HG03457 (cell line): ENCODE measurements around the gene ATG2A.

Experiments used
- ATAC-seq: cut with Tn5 transposase; IDR thresholded peaks from one replicate; pipeline ENCODE4 v1.9.1; 2021; ENCODE audit warnings: moderate number of reproducible peaks; ENCODE audit not compliant: unreplicated experiment

The ATG2A gene

GRCh38 chr11:64872790-64873488 lies 44.1 kb downstream of the ATG2A start:
- no peak for ATAC-seq

DNA sequence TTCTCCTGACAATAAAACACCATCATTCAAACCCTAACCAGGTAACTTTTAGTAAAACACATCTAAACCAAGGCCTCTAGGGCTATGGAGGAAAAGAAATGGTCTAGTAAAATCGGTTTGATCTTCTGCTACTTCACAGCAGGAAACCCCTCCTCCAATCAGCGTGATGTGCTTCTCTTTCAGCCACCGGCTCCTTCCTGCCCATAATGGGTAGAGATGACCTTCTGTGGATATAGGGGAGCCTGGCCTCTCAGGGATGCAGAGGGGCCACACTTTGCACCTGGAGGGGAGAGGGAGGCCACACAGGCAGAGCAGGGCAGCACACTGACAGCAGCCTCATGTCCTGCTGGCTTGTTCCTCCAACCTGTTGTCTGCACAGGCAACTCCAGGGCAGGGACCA lies 45.5 kb downstream of the ATG2A start:
- ATAC-seq, result no peak

GRCh38 chr11:64870893-64871466 lies 46.0 kb downstream of the ATG2A start:
- no peak for ATAC-seq

- no peak for ATAC-seq
Observed at GRCh38 chr11:64870176-64870892, 46.7 kb downstream of the ATG2A start.

DNA sequence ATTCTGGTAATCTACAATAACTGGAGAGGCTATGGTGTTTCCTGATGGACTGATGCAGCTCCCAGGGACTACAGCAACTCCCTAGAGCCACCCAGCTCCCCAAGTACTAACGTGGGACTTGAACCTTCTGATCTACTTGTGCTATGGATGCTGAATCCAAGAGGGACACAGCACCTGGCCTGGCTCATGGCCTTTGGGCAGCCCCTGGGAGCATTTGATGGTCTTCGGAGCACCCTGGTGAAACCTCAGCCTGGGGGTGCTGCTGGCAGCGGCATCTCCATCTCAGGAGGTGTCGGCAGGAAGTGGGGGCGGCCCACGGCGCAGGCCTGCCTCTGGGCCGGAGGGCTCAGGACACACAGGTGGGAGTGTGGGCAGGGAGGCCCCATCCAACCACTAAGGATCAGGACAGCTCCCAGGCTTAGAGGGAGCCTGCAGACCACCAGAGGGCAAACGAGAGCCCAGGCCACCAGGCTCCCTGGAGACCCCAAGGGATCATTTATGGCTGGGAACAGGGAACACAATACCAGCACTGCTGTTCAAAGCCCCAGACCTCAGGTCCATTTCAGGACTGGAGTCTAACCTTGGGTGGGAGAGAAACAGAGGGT lies 47.3 kb downstream of the ATG2A start:
- ATAC-seq, result no peak

DNA sequence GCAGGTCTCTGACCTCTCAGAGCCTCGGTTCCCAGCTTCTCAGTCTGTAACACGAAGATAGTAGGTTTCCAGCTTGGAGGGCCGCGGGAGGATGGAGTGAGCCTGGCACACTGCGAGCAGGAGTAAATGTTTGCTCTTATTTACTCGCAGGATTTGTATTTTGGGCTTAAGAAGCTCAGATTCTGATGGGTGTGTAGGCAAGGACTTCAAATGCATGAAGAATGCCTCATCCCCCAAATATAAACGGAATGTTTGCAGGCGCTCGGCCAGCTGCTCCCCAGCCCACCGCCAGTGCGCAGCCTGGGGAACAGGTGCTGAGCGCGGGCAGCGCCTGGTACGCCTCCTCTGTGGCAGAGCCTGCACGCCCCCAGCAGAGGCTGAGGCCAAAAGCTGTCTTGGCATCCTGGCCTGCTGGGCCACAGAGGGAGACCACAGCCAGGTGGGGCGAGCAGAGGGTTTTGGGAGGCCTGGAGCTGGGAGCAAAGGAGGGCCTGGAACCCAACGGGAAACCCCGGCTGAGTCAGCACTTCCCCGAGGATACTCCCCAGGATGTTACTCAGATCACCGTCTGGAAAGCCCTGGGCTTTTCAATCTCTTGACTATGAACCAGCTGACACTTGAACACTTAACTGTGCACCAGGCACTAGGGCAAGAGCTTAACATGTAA lies 48.0 kb downstream of the ATG2A start:
- no peak for ATAC-seq

DNA sequence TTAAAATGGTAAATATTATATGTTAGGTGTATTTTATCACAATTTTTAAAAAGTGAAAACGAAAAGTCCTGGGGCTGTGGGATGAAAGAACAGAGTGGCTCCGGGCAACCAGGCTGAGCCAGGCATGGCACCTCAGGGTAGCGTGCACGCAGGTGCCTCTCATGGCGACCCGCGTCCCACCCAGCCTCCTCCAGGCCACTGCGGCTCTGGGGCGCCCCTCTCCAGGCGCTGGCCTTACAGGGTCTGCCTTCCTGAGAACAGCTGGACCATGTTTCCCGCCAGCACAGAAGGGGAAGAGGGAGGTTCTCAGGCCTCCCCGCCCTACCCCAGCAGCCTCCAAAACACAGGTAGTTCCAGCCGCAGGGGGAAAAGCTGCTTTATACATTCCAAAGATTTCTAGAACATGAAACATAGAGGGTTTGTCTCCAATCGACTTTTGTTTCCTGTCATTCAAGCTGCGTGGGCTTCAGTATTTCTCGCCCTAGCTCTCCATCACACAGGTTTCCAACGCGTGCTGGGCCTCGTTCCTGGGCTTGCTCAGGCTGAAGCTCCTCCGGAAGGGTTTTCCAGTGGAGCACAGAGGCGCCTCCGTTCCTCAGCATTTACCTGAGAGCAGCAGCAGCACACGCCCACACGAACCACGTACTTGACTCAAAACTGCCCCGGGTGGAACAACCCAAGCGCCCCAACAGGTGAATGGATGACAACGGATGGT lies 49.1 kb downstream of the ATG2A start:
- no peak for ATAC-seq

DNA sequence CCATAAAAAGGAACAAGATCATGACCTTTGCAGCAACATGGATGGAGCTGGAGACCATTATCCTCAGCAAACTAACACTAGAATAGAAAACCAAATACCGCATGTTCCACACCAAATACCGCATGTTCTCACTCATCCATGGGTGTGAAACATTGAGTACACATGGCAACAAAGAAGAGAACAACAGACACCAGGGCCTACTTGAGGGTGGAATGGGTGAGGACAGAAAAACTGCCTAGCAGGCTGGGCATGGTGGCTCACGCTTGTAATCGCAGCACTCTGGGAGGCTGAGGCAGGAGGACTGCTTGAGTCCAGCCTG lies 50.9 kb downstream of the ATG2A start:
- ATAC-seq, result no peak

DNA sequence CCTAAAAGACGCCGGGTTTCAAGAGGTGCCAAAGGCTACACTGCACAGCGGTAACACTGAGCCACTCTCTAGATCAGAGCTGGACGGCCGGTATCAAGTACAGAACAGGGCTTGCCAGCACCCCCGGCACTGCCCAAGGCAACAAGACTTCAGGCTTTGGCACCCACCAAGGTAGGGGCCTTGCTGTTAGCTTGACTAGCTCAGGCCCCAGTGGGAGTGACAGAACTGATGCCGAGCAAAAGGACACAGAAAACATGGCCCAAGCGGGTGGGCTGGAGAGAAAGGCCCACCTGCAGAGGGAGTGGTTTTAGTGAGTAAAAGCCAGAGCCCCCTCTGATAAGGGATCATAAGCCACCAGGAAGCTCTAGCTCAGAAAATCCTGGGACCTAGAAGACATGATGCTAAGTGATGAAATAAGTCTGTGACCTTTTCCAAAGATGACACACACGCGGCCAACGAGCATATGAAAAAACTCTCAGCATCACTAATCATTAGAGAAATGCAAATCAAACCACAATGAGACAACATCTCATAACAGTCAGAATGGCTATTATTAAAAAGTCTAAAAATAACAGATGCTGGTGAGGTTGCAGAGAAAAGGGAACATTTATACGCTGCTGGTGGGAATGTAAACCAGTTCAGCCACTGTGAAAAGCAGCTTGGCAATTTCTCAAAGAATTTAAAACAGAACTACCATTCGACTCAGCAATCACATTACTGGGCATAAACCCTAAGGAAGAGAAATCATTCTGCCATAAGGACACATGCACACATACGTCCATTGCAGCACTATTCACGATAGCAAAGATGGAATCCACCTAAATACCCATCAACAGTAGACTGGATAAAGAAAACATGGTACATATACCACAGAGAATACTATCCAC lies 51.5 kb downstream of the ATG2A start:
- no peak for ATAC-seq

GRCh38 chr11:64864473-64865285 lies 52.3 kb downstream of the ATG2A start:
- ATAC-seq, result no peak

- ATAC-seq, result no peak
Observed at GRCh38 chr11:64864135-64864472, 52.9 kb downstream of the ATG2A start.

GRCh38 chr11:64863391-64864060 lies 53.5 kb downstream of the ATG2A start:
- no peak for ATAC-seq

DNA sequence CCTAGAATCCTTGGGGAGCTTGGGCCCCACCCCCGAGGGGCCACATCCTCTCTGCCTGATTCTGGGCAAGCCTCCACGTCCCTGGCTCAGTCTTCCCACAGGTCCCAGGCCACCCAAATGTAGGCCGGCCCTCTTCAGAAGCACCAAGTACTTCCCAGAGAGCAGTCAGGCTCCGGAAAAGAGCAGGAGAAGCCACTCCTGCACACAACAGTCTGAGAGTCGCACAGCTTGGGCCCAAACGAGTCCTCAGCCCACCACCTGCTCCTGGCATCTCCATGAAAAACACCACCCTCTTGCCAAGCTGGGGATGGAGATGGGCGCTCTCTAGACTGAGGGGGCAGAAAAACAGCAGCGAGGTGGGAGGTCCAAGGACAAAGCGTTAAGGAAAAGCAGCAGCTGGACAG lies 54.0 kb downstream of the ATG2A start:
- ATAC-seq, result no peak

- ATAC-seq, result no peak
Observed at GRCh38 chr11:64861227-64861975, 55.6 kb downstream of the ATG2A start.

- peak; percentile 50 for ATAC-seq
Observed at GRCh38 chr11:64859542-64860414, 57.2 kb downstream of the ATG2A start.

GRCh38 chr11:64858467-64859263 lies 58.3 kb downstream of the ATG2A start:
- no peak for ATAC-seq
